GM19239 (cell line): ENCODE results near the gene GPX7.
"Not testable (repeated sequence)": the region's sequence is repeated elsewhere in the genome, so short reads cannot be mapped to it uniquely, and the experiment has no call there.

Experiments
- DNase-seq: peaks from one replicate; pipeline ENCODE4 v3.0.0; 2011; ENCODE audit warnings: low spot score; ENCODE audit not compliant: insufficient read length
- FAIRE-seq: peaks from 2 replicates; lab custom pipeline; 2011; peaks lifted over from hg19 to GRCh38; lab: Jason Lieb, UNC

Gene GPX7

GRCh38 chr1:52601991-52602855 lies at the start of gene GPX7:
Gene GPX7, plus strand, starts transcription at chr1:52602371. Its CDS starts 39 bp downstream, at chr1:52602410.
- no peak for FAIRE-seq
- peak; percentile 69 for DNase-seq

GRCh38 chr1:52552505-52553361 lies 49.4 kb upstream of the GPX7 start, which contains the start of gene TUT4:
Gene TUT4, minus strand, starts transcription at chr1:52553092. Its CDS starts 26,812 bp downstream, at chr1:52526280.
- DNase-seq (peak; percentile 36), FAIRE-seq (peak; percentile 80)

- no peak for FAIRE-seq
- peak; percentile 66 for DNase-seq
Measured at GRCh38 chr1:52553362-52554266, 48.6 kb upstream of the GPX7 start.

- FAIRE-seq, result no peak
- no peak for DNase-seq
Measured at GRCh38 chr1:52554267-52554640, 47.9 kb upstream of the GPX7 start.

GRCh38 chr1:52554756-52555155 lies 47.4 kb upstream of the GPX7 start:
- no peak for FAIRE-seq
- no peak for DNase-seq

GRCh38 chr1:52556641-52557360 lies 45.4 kb upstream of the GPX7 start:
- DNase-seq (no peak), FAIRE-seq (no peak)

GRCh38 chr1:52558941-52559340 lies 43.2 kb upstream of the GPX7 start:
- no peak for FAIRE-seq
- DNase-seq, result no peak

GRCh38 chr1:52559875-52560274 lies 42.3 kb upstream of the GPX7 start:
- DNase-seq, result no peak
- no peak for FAIRE-seq

GRCh38 chr1:52562766-52563165 lies 39.4 kb upstream of the GPX7 start:
- no peak for DNase-seq
- no peak for FAIRE-seq

- no peak for FAIRE-seq
- no peak for DNase-seq
Measured at GRCh38 chr1:52567943-52568342, 34.2 kb upstream of the GPX7 start.

GRCh38 chr1:52569449-52570210 lies 32.5 kb upstream of the GPX7 start:
- FAIRE-seq, result no peak
- DNase-seq, result no peak

GRCh38 chr1:52571783-52572182 lies 30.4 kb upstream of the GPX7 start:
- no peak for DNase-seq
- no peak for FAIRE-seq

- FAIRE-seq (no peak), DNase-seq (no peak)
Measured at GRCh38 chr1:52572387-52572786, 29.8 kb upstream of the GPX7 start.

GRCh38 chr1:52574594-52574993 lies 27.6 kb upstream of the GPX7 start:
- FAIRE-seq (no peak), DNase-seq (no peak)

GRCh38 chr1:52576074-52576473 lies 26.1 kb upstream of the GPX7 start:
- DNase-seq (no peak), FAIRE-seq (no peak)

GRCh38 chr1:52578066-52578465 lies 24.1 kb upstream of the GPX7 start:
- FAIRE-seq, DNase-seq: not testable (repeated sequence)

GRCh38 chr1:52579415-52579814 lies 22.8 kb upstream of the GPX7 start:
- DNase-seq (no peak), FAIRE-seq (no peak)

- DNase-seq, result no peak
- FAIRE-seq, result no peak
Measured at GRCh38 chr1:52580283-52580682, 21.9 kb upstream of the GPX7 start.
